Loucy (cell line): ENCODE data around the gene ACOXL.
A peak's percentile ranks its signal among the peaks of the same experiment; 100 is the strongest.

Experiments
- H2AFZ ChIP-seq: fragments of 200-600 bp; sonication (generic); 2 replicates; pipeline ENCODE4 v1.6.0; 2016; ENCODE audit warnings: antibody characterized with exemption, mild to moderate bottlenecking, low read length, moderate library complexity
- H3F3A ChIP-seq: fragments of 200-600 bp; 2 replicates; pipeline ENCODE4 v1.6.0; 2016; ENCODE audit warnings: antibody characterized with exemption, low read depth, mild to moderate bottlenecking
- H3K27me3 ChIP-seq: fragments of 200-600 bp; sonication (generic); 2 replicates; pipeline ENCODE4 v1.6.1; 2014; ENCODE audit warnings: low read length, mild to moderate bottlenecking; ENCODE audit not compliant: insufficient read depth, poor library complexity, severe bottlenecking
- H3K36me3 ChIP-seq: fragments of 200-600 bp; sonication (generic); 2 replicates; pipeline ENCODE4 v1.6.1; 2016; ENCODE audit warnings: low read length; ENCODE audit not compliant: insufficient read depth
- H3K4me1 ChIP-seq: fragments of 200-600 bp; sonication (generic); 2 replicates; pipeline ENCODE4 v1.5.1; 2014; ENCODE audit warnings: low read length, mild to moderate bottlenecking; ENCODE audit not compliant: insufficient read depth, poor library complexity, severe bottlenecking
- H3K4me2 ChIP-seq: fragments of 200-600 bp; sonication (generic); 2 replicates; pipeline ENCODE4 v1.6.0; 2014; ENCODE audit warnings: antibody characterized with exemption, low read length, low read depth, mild to moderate bottlenecking; ENCODE audit not compliant: poor library complexity, severe bottlenecking
- H3K4me3 ChIP-seq: fragments of 200-600 bp; sonication (generic); 2 replicates; pipeline ENCODE4 v1.5.1; 2014; ENCODE audit warnings: low read length, mild to moderate bottlenecking, mixed read lengths; ENCODE audit not compliant: poor library complexity, severe bottlenecking
- H3K79me2 ChIP-seq: fragments of 200-600 bp; sonication (generic); 2 replicates; pipeline ENCODE4 v1.6.1; 2014; ENCODE audit warnings: low read length; ENCODE audit not compliant: insufficient read depth
- H3K9ac ChIP-seq: fragments of 200-600 bp; sonication (generic); 2 replicates; pipeline ENCODE4 v1.6.0; 2014; ENCODE audit warnings: mild to moderate bottlenecking, low read depth, low read length, moderate library complexity; ENCODE audit not compliant: poor library complexity, severe bottlenecking
- H3K9me2 ChIP-seq: fragments of 200-600 bp; sonication (generic); replicated peaks from 2 replicates; pipeline ENCODE4 v1.6.1; 2016; ENCODE audit warnings: low read depth, low read length, mixed read lengths
- H3K9me3 ChIP-seq: fragments of 200-600 bp; sonication (generic); 2 replicates; pipeline ENCODE4 v1.6.1; 2014; ENCODE audit warnings: mild to moderate bottlenecking, antibody characterized with exemption, low read length, low read depth; ENCODE audit not compliant: insufficient read depth
- H4K20me1 ChIP-seq: fragments of 200-600 bp; sonication (generic); 2 replicates; pipeline ENCODE4 v1.6.0; 2014; ENCODE audit warnings: antibody characterized with exemption, low read length, mild to moderate bottlenecking; ENCODE audit not compliant: insufficient read depth, poor library complexity, severe bottlenecking
- EZH2phosphoT487 ChIP-seq: fragments of 200-600 bp; IDR thresholded peaks from 2 replicates; pipeline ENCODE4 v1.6.1; 2018; ENCODE audit warnings: antibody characterized with exemption, mild to moderate bottlenecking, moderate library complexity, borderline replicate concordance
- TF ChIP-seq, protein P1 (sequence below): fragments of 200-600 bp; sonication (generic); conservative IDR thresholded peaks from 2 replicates; pipeline ENCODE4 v1.5.1; 2014; ENCODE audit warnings: mild to moderate bottlenecking, antibody characterized with exemption, low read length

ACOXL gene

GRCh38 chr2:110948027-110948674, 215.8 kb downstream of the ACOXL start:
- Histone ChIP-seq H3K27me3 (no peaks in the 10 kb centered on the region), H2AFZ (no peak overlapping the region), H3K4me3 (no peak overlapping the region), H3K9me3 (no peaks in the 10 kb centered on the region; the same call in 1 of the 2 replicates), H3K9ac (no peak overlapping the region), H3K36me3 (no peaks in the 10 kb centered on the region), H4K20me1 (no peaks in the 10 kb centered on the region), H3F3A (no peaks in the 10 kb centered on the region), H3K9me2 (no peaks in the 10 kb centered on the region), H3K4me1 (no peaks in the 10 kb centered on the region), H3K4me2 (no peak overlapping the region), H3K79me2 (no peaks in the 10 kb centered on the region)
- TF ChIP-seq EZH2phosphoT487 = no peak
- TF ChIP-seq, protein P1, sequence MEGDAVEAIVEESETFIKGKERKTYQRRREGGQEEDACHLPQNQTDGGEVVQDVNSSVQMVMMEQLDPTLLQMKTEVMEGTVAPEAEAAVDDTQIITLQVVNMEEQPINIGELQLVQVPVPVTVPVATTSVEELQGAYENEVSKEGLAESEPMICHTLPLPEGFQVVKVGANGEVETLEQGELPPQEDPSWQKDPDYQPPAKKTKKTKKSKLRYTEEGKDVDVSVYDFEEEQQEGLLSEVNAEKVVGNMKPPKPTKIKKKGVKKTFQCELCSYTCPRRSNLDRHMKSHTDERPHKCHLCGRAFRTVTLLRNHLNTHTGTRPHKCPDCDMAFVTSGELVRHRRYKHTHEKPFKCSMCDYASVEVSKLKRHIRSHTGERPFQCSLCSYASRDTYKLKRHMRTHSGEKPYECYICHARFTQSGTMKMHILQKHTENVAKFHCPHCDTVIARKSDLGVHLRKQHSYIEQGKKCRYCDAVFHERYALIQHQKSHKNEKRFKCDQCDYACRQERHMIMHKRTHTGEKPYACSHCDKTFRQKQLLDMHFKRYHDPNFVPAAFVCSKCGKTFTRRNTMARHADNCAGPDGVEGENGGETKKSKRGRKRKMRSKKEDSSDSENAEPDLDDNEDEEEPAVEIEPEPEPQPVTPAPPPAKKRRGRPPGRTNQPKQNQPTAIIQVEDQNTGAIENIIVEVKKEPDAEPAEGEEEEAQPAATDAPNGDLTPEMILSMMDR = no peak

GRCh38 chr2:110950281-110950680, 217.9 kb downstream of the ACOXL start:
- H2AFZ ChIP-seq = no peak overlapping the region
- H3K27me3 ChIP-seq = no peaks in the 10 kb centered on the region
- no peaks in the 10 kb centered on the region; the same call in 1 of the 2 replicates for H3K9me3 ChIP-seq
- H3K79me2 ChIP-seq = no peaks in the 10 kb centered on the region
- H4K20me1 ChIP-seq = no peaks in the 10 kb centered on the region
- no peak overlapping the region for H3K4me2 ChIP-seq
- H3F3A ChIP-seq = no peaks in the 10 kb centered on the region
- no peaks in the 10 kb centered on the region for H3K36me3 ChIP-seq
- no peaks in the 10 kb centered on the region for H3K9me2 ChIP-seq
- H3K4me3 ChIP-seq = no peak overlapping the region
- H3K4me1 ChIP-seq = no peaks in the 10 kb centered on the region
- H3K9ac ChIP-seq = no peak overlapping the region
- TF ChIP-seq EZH2phosphoT487 = no peak
- TF ChIP-seq, protein P1 = no peak

DNA sequence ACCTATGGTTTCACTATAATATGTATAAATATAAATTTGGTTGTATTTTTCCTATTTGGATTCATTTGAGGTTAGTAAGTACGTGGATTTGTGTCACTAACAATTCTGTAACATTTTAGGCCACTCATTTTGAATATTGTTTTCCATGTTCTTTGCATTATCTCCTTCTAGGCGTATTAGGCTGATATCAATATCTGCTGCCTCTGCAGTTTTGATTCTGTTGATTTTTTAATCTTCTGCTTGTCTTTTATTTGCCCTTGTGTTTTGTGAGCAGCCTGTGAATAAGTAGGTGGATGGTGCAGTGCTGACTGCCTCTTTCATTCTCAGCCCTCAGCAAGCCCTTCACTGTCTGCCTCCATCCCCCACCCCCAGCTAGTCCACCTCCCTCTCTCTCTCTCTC, 222.7 kb downstream of the ACOXL start:
- Histone ChIP-seq H2AFZ (0 out of 2 replicates have a peak overlapping the region, but pooled peaks have one; percentile 48), H3K27me3 (no peaks in the 10 kb centered on the region), H3K9me2 (no peaks in the 10 kb centered on the region), H3F3A (no peaks in the 10 kb centered on the region), H3K79me2 (no peaks in the 10 kb centered on the region), H3K9me3 (no peaks in the 10 kb centered on the region), H4K20me1 (no peaks in the 10 kb centered on the region), H3K36me3 (no peaks in the 10 kb centered on the region), H3K4me3 (no peak overlapping the region), H3K4me2 (no peak overlapping the region), H3K9ac (no peak overlapping the region), H3K4me1 (no peaks in the 10 kb centered on the region)
- TF ChIP-seq EZH2phosphoT487 = no peak
- TF ChIP-seq, protein P1 = no peak
